ENCODE data around the gene ANO5. TPM values are rescaled to one million over a fixed set of nuclear protein-coding genes. Genes with fewer than 3 reads are reported as not detected.

The ANO5 gene
- total RNA-seq, 1 experiment from 2014 or later = 3.4 TPM

DNA sequence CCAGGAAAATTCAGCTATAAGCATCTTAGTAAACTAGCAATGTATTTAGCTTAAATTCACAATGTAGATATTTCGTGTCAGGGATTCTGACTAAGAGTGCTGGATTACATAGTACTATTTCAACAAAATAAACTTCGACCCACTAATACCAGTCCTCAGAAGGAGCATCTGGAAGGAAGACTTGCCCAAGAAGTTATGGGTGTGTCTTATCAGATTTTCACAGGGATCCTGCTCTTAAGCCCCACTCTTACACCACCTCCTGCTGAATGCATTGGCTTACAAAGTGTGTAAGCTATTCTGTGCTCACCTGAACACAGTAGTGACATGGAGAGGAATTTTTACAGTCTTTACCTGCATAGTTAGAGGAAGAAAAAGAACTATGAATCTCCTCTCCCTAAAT, 35.4 kb upstream of the ANO5 start:
- Histone ChIP-seq H3K14ac (ENCODE audit: insufficient read depth, low read length) (no peak overlapping the region), H3K79me2 (ENCODE audit: insufficient read depth, low read length) (no peaks in the 10 kb centered on the region), H4K5ac (ENCODE audit: insufficient read length, low read depth, low read length) (no peak overlapping the region), H3K4ac (ENCODE audit: low read depth, low read length) (no peak overlapping the region), H2BK120ac (ENCODE audit: low read depth, low read length, poor library complexity, severe bottlenecking) (no peak overlapping the region), H2BK20ac (ENCODE audit: low read depth, low read length, poor library complexity, severe bottlenecking) (no peak overlapping the region), H4K91ac (ENCODE audit: insufficient read length, low read depth, low read length) (no peak overlapping the region), H3K9ac (ENCODE audit: extremely low read depth, insufficient read length, low read length) (no peak overlapping the region), H3K4me2 (ENCODE audit: insufficient read depth, insufficient read length, low read length) (no peak overlapping the region), H2BK15ac (ENCODE audit: low read depth, low read length) (no peak overlapping the region), H4K8ac (replicated peaks; ENCODE audit: insufficient read length, low read depth, low read length) (no peak overlapping the region), H3K4me1 (ENCODE audit: insufficient read depth, low read length) (no peaks in the 10 kb centered on the region), H2BK5ac (ENCODE audit: insufficient read length, low read length) (no peak overlapping the region), H3K18ac (ENCODE audit: insufficient read length, low read depth, low read length) (no peak overlapping the region), H2AK5ac (ENCODE audit: insufficient read length, low read length) (no peak overlapping the region), H3K9me3 (ENCODE audit: control insufficient read depth, low read depth, low read length) (no peaks in the 10 kb centered on the region), H3T11ph (ENCODE audit: low read length) (no peak overlapping the region), H3K23me2 (ENCODE audit: insufficient read length, low read depth, low read length, poor library complexity, severe bottlenecking) (no peaks in the 10 kb centered on the region), H3K27ac (ENCODE audit: insufficient read length, low read depth, low read length) (no peak overlapping the region), H3K56ac (ENCODE audit: insufficient read length, low read depth, low read length) (no peak overlapping the region), H4K20me1 (ENCODE audit: control insufficient read depth, insufficient read depth, insufficient read length) (no peaks in the 10 kb centered on the region), H2AFZ (ENCODE audit: low read length) (no peak overlapping the region), H3K27me3 (ENCODE audit: insufficient read depth, low read length) (no peaks in the 10 kb centered on the region), H3K79me1 (ENCODE audit: insufficient read depth, low read depth, low read length, poor library complexity, severe bottlenecking) (no peaks in the 10 kb centered on the region), H3K23ac (ENCODE audit: insufficient read length, low read depth, low read length) (no peak overlapping the region), H2BK12ac (ENCODE audit: insufficient read length, low read depth, low read length) (no peak overlapping the region)
- no peak for DNase-seq
- H3K4me3 Mint-ChIP-seq = no peak overlapping the region
- H3K27ac Mint-ChIP-seq = no peak overlapping the region
- H3K27me3 Mint-ChIP-seq (ENCODE audit: low read depth) = peaks cover 2% of the 10 kb centered on the region; the same call in 1 of the 2 replicates
- H3K9me3 Mint-ChIP-seq = no peaks in the 10 kb centered on the region
- WGBS (ENCODE audit: extremely low coverage, insufficient read length, low lambda C conversion rate) = no CpG with 5 or more reads among the region's 2 CpGs
- no peaks in the 10 kb centered on the region for H3K4me1 Mint-ChIP-seq
- no peaks in the 10 kb centered on the region for H3K36me3 Mint-ChIP-seq (ENCODE audit: insufficient read depth in 1 of 3, low read depth in 3 of 3)
- TF ChIP-seq, protein P1, sequence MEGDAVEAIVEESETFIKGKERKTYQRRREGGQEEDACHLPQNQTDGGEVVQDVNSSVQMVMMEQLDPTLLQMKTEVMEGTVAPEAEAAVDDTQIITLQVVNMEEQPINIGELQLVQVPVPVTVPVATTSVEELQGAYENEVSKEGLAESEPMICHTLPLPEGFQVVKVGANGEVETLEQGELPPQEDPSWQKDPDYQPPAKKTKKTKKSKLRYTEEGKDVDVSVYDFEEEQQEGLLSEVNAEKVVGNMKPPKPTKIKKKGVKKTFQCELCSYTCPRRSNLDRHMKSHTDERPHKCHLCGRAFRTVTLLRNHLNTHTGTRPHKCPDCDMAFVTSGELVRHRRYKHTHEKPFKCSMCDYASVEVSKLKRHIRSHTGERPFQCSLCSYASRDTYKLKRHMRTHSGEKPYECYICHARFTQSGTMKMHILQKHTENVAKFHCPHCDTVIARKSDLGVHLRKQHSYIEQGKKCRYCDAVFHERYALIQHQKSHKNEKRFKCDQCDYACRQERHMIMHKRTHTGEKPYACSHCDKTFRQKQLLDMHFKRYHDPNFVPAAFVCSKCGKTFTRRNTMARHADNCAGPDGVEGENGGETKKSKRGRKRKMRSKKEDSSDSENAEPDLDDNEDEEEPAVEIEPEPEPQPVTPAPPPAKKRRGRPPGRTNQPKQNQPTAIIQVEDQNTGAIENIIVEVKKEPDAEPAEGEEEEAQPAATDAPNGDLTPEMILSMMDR (conservative IDR thresholded peaks at IDR 0.05) = no peak

All from H9 (cell line).